ENCODE results near the gene RASGRF1.
A peak's percentile ranks its signal among the peaks of the same experiment; 100 is the strongest.

The RASGRF1 gene

GRCh38 chr15:78959360-78959759 is 131.2 kb downstream of the RASGRF1 start:
- no peak for TF ChIP-seq CTCF (conservative IDR thresholded peaks at IDR 0.05; ENCODE audit: low read length)
- DNase-seq (ENCODE audit: low read depth), result no peak
- H3K4me3 ChIP-seq (ENCODE audit: low read length), result no peak overlapping the region

- TF ChIP-seq CTCF (conservative IDR thresholded peaks at IDR 0.05; ENCODE audit: low read length), result no peak
- no peak overlapping the region for H3K4me3 ChIP-seq (ENCODE audit: low read length)
- DNase-seq (ENCODE audit: low read depth), result no peak
Measured at GRCh38 chr15:78957416-78958093, 133.0 kb downstream of the RASGRF1 start.

- DNase-seq (ENCODE audit: low read depth), result no peak
- TF ChIP-seq CTCF (conservative IDR thresholded peaks at IDR 0.05; ENCODE audit: low read length), result no peak
- H3K4me3 ChIP-seq (ENCODE audit: low read length), result no peak overlapping the region
Measured at GRCh38 chr15:78956937-78957336, 133.6 kb downstream of the RASGRF1 start.

- DNase-seq (ENCODE audit: low read depth), result no peak
- H3K4me3 ChIP-seq (ENCODE audit: low read length), result no peak overlapping the region
- TF ChIP-seq CTCF (conservative IDR thresholded peaks at IDR 0.05; ENCODE audit: low read length), result no peak
Measured at GRCh38 chr15:78955355-78955754, 135.2 kb downstream of the RASGRF1 start.

GRCh38 chr15:78951841-78952238 is 138.7 kb downstream of the RASGRF1 start:
- no peak for TF ChIP-seq CTCF (conservative IDR thresholded peaks at IDR 0.05; ENCODE audit: low read length)
- no peak for DNase-seq (ENCODE audit: low read depth)
- H3K4me3 ChIP-seq (ENCODE audit: low read length), result no peak overlapping the region

- peak; percentile 38 for TF ChIP-seq CTCF (conservative IDR thresholded peaks at IDR 0.05; ENCODE audit: low read length)
- DNase-seq (ENCODE audit: low read depth), result peak; percentile 30
- no peak overlapping the region for H3K4me3 ChIP-seq (ENCODE audit: low read length)
Measured at GRCh38 chr15:78950902-78951840, 139.4 kb downstream of the RASGRF1 start.

Data from AG10803 (cell line).